ENCODE results near the gene LPCAT1. TPM values are rescaled to one million over a fixed set of nuclear protein-coding genes. Genes with fewer than 3 reads are reported as not detected.

Gene LPCAT1
- total and polyA plus RNA-seq, 2 donors (not counting 3 experiments of a cell fraction or from before 2014, with no cell fraction given) = 28.9 to 57.2 TPM

DNA sequence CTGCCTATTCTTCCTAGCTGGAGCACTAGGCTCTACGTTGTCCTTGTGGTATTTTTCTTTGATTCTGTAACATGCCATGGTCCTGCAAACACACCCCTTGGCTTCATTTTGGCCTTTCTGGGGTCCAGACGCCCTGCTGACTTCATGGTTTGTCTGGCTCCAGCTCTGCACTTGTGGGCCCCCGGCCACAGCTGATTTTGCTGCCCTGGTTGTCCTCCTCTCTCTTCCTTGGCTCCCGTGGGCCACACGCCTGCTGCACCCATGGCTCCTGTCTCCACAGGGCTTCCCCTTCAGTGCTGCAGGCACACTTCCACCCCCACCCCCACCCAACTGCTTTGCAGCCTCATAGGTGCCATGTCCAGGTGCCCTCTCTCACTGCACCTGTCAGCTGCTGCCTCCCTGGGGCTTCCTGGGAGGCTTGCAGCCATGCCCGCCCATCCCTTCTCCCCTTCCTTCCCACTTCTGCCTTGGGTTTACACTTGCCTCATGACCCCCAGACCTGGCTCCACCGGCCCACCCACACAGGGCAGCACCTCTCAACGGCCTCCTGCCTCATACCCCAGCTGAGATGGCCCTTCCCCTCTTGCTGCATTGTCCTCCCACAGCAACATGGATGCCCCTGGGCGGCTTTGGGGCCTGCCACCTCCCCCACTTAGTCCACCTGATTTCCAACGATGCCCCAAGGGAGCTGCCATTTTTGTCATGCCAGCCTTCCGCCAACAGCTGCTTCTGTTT, 104.1 kb downstream of the LPCAT1 start:
- intact Hi-C loops (cut with micrococcal nuclease) = no loop called here
- Histone ChIP-seq H3K9ac (replicated peaks; ENCODE audit: extremely low read depth, insufficient read depth, low read length) (no peak overlapping the region), H2AFZ (ENCODE audit: low read depth, low read length) (no peak overlapping the region), H3K36me3 (ENCODE audit: control insufficient read depth in 2 of 2, extremely low read depth in 1 of 2, insufficient read depth in 2 of 2, low read length in 2 of 2) (no peaks in the 10 kb centered on the region), H3K9me1 (replicated peaks; ENCODE audit: control insufficient read depth, extremely low read depth, insufficient read depth, low read length) (no peaks in the 10 kb centered on the region), H3K27ac (ENCODE audit: insufficient read depth, low read depth, low read length) (no peak overlapping the region), H3K27me3 (ENCODE audit: control insufficient read depth in 2 of 2, insufficient read depth in 2 of 2, low read length in 2 of 2) (no peaks in the 10 kb centered on the region), H3K4me2 (ENCODE audit: insufficient read depth, low read length) (no peak overlapping the region), H3K9me3 (replicated peaks; ENCODE audit: control insufficient read depth, insufficient read depth, low read length) (no peaks in the 10 kb centered on the region), H3K4me3 (replicated peaks in 1 of 3; ENCODE audit: insufficient read depth in 1 of 3, low read depth in 1 of 3, low read length in 3 of 3) (no peak overlapping the region), H4K20me1 (replicated peaks; ENCODE audit: control insufficient read depth, extremely low read depth, insufficient read depth, low read length) (no peaks in the 10 kb centered on the region), H3K79me2 (ENCODE audit: control insufficient read depth, insufficient read depth, low read length) (no peaks in the 10 kb centered on the region), H3K4me1 (ENCODE audit: control insufficient read depth, extremely low read depth, insufficient read depth, low read length) (no peaks in the 10 kb centered on the region)
- no TSS peak for BruUV-seq (replicated peaks)
- POLR2A ChIA-PET = no interaction called here
- FAIRE-seq = no peak
- no peak for DNase-seq (ENCODE audit: low read depth, low spot score)
- CTCF ChIA-PET = no interaction called here
- TF ChIP-seq POLR2A (IDR thresholded peaks at IDR 0.05; ENCODE audit: low read depth, low read length) (no peak), CTCF (IDR thresholded peaks at IDR 0.05; ENCODE audit: extremely low read depth in 1 of 2, insufficient read depth in 1 of 2, low read depth in 1 of 2, low read length in 2 of 2) (no peak), JUN (IDR thresholded peaks at IDR 0.05; ENCODE audit: borderline replicate concordance, insufficient read depth, insufficient read length, low read depth) (no peak)
- dilution Hi-C loops (cut with MboI; ENCODE audit: extremely low pct_ligation_motif_present, low sequenced_read_pairs) = no loop called here

DNA sequence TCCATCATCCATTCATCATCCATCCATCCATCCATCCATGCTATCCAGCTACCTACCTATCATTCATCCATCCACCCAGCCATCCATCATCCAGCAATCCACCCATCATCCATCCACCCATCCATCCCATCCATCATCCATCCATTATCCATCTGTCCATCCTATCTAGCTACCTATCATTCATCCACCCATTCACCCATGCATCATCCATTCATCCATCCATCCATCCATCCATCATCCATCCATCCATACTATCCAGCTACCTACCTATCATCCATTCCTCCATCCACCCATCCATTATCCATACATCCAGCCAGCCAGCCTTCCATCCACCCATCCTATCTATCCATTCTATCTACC, 104.9 kb downstream of the LPCAT1 start:
- no peak for DNase-seq (ENCODE audit: low read depth, low spot score)
- H3K4me2 ChIP-seq (ENCODE audit: insufficient read depth, low read length) = no peak overlapping the region
- no peak for FAIRE-seq
- no peaks in the 10 kb centered on the region for H4K20me1 ChIP-seq (replicated peaks; ENCODE audit: control insufficient read depth, extremely low read depth, insufficient read depth, low read length)
- no peak for TF ChIP-seq JUN (IDR thresholded peaks at IDR 0.05; ENCODE audit: borderline replicate concordance, insufficient read depth, insufficient read length, low read depth)
- TF ChIP-seq CTCF (IDR thresholded peaks at IDR 0.05; ENCODE audit: extremely low read depth in 1 of 2, insufficient read depth in 1 of 2, low read depth in 1 of 2, low read length in 2 of 2) = no peak
- TF ChIP-seq FOS (IDR thresholded peaks at IDR 0.05; ENCODE audit: borderline replicate concordance, insufficient read depth, low read length) = no peak
- no peak for TF ChIP-seq MYC (IDR thresholded peaks at IDR 0.05; ENCODE audit: low read depth, low read length)
- TF ChIP-seq POLR2AphosphoS5 (IDR thresholded peaks at IDR 0.05; ENCODE audit: insufficient read depth, low read depth, low read length) = no peak
- no peak for TF ChIP-seq GATA2 (IDR thresholded peaks at IDR 0.05; ENCODE audit: insufficient read depth, insufficient read length, low read depth, low read length)
- TF ChIP-seq, protein P1, sequence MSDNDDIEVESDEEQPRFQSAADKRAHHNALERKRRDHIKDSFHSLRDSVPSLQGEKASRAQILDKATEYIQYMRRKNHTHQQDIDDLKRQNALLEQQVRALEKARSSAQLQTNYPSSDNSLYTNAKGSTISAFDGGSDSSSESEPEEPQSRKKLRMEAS (IDR thresholded peaks at IDR 0.05; ENCODE audit: insufficient read depth, insufficient read length) = no peak
- TF ChIP-seq POLR2A (IDR thresholded peaks at IDR 0.05; ENCODE audit: low read depth, low read length) = no peak
- TF ChIP-seq EZH2 (IDR thresholded peaks at IDR 0.05; ENCODE audit: borderline replicate concordance, low read depth, low read length, severe bottlenecking) = no peak
- H3K9ac ChIP-seq (replicated peaks; ENCODE audit: extremely low read depth, insufficient read depth, low read length) = no peak overlapping the region
- dilution Hi-C loops (cut with MboI; ENCODE audit: extremely low pct_ligation_motif_present, low sequenced_read_pairs) = no loop called here
- ChIA-PET POLR2A (no interaction called here), CTCF (no interaction called here)
- no peaks in the 10 kb centered on the region for H3K36me3 ChIP-seq (ENCODE audit: control insufficient read depth in 2 of 2, extremely low read depth in 1 of 2, insufficient read depth in 2 of 2, low read length in 2 of 2)
- H2AFZ ChIP-seq (ENCODE audit: low read depth, low read length) = no peak overlapping the region
- no peaks in the 10 kb centered on the region for H3K27me3 ChIP-seq (ENCODE audit: control insufficient read depth in 2 of 2, insufficient read depth in 2 of 2, low read length in 2 of 2)
- H3K4me1 ChIP-seq (ENCODE audit: control insufficient read depth, extremely low read depth, insufficient read depth, low read length) = no peaks in the 10 kb centered on the region
- no peaks in the 10 kb centered on the region for H3K9me3 ChIP-seq (replicated peaks; ENCODE audit: control insufficient read depth, insufficient read depth, low read length)
- no TSS peak for BruUV-seq (replicated peaks)
- no peak overlapping the region for H3K27ac ChIP-seq (ENCODE audit: insufficient read depth, low read depth, low read length)
- intact Hi-C loops (cut with micrococcal nuclease) = no loop called here
- no peaks in the 10 kb centered on the region for H3K9me1 ChIP-seq (replicated peaks; ENCODE audit: control insufficient read depth, extremely low read depth, insufficient read depth, low read length)
- no peak overlapping the region for H3K4me3 ChIP-seq (replicated peaks in 1 of 3; ENCODE audit: insufficient read depth in 1 of 3, low read depth in 1 of 3, low read length in 3 of 3)
- H3K79me2 ChIP-seq (ENCODE audit: control insufficient read depth, insufficient read depth, low read length) = no peaks in the 10 kb centered on the region
